Measurements from ENCODE around the gene C5AR2.
"Not testable (repeated sequence)": the region's sequence is repeated elsewhere in the genome, so short reads cannot be mapped to it uniquely, and the experiment has no call there.

Gene C5AR2

DNA sequence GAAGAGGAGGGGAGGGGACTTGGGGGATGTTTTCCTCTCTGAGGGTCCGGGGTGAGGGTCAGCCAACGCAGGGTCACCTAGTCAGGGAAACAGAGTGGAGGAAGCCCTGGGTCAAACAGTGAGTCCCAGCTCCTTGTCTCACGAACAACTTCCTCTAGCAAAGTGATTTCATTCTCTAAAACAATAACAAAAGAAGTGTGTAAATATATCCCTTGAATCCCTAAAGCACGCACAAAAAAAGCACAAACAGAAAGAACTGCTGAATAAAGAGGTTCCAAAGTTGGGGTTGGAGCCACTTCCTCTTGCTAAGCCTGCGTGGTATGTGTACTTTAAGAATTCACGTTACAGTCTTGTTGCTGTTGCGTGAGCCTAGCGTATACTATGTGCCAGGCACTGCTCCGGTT lies 1.5 kb upstream of the C5AR2 start:
- no peaks in the 10 kb centered on the region for H3K9me3 ChIP-seq (ENCODE audit: control insufficient read depth, low read length)
- no peaks in the 10 kb centered on the region for H3K36me3 ChIP-seq (ENCODE audit: control insufficient read depth, insufficient read depth, low read length)
- peak overlapping the region; percentile 17 for H3K9ac ChIP-seq (ENCODE audit: low read length)
- H3K27me3 ChIP-seq (ENCODE audit: control insufficient read depth, insufficient read depth, low read length): peaks cover 3% of the 10 kb centered on the region
- no peak overlapping the region for H3K4me3 ChIP-seq (ENCODE audit: low read length)
- no peaks in the 10 kb centered on the region for H3K4me1 ChIP-seq (ENCODE audit: control insufficient read depth, insufficient read depth, low read length)

DNA sequence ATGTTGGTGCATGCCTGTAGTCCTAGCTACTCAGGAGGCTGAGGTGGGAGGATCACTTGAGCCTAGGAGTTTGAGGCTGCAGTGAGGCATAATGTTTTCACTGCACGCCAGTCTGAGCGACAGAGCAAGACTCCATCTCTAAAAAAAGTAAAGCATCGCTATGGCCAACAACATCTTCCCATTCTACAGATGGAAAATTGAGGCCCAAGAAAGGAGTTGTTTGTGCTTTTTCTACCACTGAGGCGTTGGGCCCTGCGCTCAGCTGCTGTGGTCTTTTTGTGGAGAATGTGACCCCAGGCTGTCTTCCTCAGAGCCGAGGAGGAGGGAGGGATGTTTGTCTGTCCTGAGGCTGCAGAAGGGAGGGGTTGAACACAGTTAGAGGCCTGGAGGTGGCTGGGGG lies 485 bp upstream of the C5AR2 start:
- Histone ChIP-seq H3K36me3 (ENCODE audit: control insufficient read depth, insufficient read depth, low read length) (no peaks in the 10 kb centered on the region), H3K27me3 (ENCODE audit: control insufficient read depth, insufficient read depth, low read length) (peaks cover 3% of the 10 kb centered on the region), H3K4me3 (ENCODE audit: low read length) (no peak overlapping the region), H3K9ac (ENCODE audit: low read length) (no peak overlapping the region), H3K4me1 (ENCODE audit: control insufficient read depth, insufficient read depth, low read length) (no peaks in the 10 kb centered on the region), H3K9me3 (ENCODE audit: control insufficient read depth, low read length) (no peaks in the 10 kb centered on the region)

DNA sequence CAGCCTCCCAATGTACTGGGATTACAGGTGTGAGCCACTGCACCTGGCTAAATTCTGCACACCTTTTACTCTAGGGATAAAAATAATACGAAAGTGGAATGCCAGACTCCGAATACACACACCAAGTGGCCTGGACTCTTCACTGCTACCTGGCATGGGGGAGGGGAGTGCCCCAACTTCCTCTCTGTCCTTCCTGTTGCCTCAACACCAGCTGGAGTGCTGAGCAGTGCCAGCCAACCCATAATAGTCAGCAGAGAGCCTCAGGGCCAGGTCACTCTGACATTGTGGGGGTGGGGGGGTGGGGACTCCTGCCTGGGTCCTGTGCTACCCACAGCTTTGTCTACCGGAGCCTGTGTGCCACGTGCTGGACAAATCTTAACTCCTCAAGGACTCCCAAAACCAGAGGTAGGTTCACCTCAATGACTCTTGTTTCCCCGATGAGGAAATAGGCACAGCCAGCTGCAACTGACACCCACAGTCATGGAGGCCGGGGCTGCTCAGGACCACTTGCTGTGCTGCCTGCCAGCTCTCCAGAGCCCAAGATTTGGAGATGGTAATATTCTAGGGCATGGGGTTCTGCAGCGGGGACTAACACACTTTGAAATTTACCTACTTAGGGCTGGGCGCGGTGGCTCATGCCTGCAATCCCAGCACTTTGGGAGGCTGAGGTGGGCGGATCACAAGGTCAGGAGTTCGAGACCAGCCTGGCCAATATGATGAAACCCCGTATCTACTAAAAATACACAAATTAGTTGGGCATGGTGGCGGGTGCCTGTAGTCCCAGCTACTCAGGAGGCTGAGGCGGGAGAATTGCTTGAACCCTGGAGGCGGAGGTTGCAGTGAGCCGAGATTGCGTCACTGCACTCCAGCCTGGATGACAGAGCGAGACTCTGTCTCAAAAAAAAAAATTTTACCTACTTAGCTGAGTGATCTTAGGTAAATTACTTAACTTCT lies 5.1 kb downstream of the C5AR2 start:
- H3K36me3 ChIP-seq (ENCODE audit: control insufficient read depth, insufficient read depth, low read length); H3K9me3 ChIP-seq (ENCODE audit: control insufficient read depth, low read length); H3K4me3 ChIP-seq (ENCODE audit: low read length); H3K4me1 ChIP-seq (ENCODE audit: control insufficient read depth, insufficient read depth, low read length); H3K27me3 ChIP-seq (ENCODE audit: control insufficient read depth, insufficient read depth, low read length); H3K9ac ChIP-seq (ENCODE audit: low read length): not testable (repeated sequence)

DNA sequence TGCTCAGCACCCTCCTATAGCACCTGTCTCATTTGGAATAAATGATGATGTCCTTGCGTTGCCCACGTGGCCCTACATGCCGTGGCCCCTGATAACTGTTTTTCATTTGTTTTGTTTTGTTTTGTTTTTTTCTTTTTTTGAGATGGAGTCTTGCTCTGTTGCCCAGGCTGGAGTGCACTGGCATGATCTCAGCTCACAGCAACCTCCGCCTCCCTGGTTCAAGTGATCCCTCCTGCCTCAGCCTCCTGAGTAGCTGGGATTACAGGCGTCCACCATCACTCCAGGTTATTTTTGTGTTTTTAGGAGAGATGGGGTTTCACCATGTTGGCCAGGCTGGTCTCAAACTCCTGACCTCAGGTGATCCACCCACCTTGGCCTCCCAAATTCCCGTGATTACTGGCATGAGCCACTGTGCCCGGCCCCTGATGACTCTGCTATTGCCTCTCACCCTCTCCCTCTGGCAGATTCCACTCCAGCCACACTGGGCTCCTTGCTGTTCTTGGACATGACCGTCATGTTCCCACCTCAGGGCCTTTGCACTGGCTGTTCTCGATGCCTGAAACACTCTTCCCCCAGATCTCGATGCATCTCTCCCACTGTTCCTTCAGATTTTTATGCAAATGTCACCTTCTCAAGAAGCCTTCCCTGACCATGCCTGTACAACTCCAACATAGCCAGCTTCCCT lies 7.4 kb downstream of the C5AR2 start:
- H3K9me3 ChIP-seq (ENCODE audit: control insufficient read depth, low read length): no peaks in the 10 kb centered on the region
- no peak overlapping the region for H3K9ac ChIP-seq (ENCODE audit: low read length)
- H3K4me3 ChIP-seq (ENCODE audit: low read length): no peak overlapping the region
- no peaks in the 10 kb centered on the region for H3K27me3 ChIP-seq (ENCODE audit: control insufficient read depth, insufficient read depth, low read length)
- no peaks in the 10 kb centered on the region for H3K36me3 ChIP-seq (ENCODE audit: control insufficient read depth, insufficient read depth, low read length)
- H3K4me1 ChIP-seq (ENCODE audit: control insufficient read depth, insufficient read depth, low read length): no peaks in the 10 kb centered on the region

DNA sequence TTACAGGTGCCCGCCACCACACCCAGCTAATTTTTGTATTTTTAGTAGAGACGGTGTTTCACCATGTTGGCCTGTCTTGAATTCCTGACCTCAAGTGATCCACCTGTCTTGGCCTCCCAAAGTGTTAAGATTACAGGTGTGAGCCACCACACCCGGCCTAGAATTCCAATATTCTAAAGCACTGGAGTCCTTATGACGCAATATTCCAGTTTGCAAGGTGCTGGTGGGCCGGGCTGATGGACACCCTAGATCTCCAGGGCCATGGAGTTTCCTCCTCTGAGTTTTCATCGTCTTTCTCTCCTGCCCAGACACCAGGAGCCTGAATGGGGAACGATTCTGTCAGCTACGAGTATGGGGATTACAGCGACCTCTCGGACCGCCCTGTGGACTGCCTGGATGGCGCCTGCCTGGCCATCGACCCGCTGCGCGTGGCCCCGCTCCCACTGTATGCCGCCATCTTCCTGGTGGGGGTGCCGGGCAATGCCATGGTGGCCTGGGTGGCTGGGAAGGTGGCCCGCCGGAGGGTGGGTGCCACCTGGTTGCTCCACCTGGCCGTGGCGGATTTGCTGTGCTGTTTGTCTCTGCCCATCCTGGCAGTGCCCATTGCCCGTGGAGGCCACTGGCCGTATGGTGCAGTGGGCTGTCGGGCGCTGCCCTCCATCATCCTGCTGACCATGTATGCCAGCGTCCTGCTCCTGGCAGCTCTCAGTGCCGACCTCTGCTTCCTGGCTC lies 8.7 kb downstream of the C5AR2 start:
- Histone ChIP-seq H3K4me1 (ENCODE audit: control insufficient read depth, insufficient read depth, low read length) (no peaks in the 10 kb centered on the region), H3K36me3 (ENCODE audit: control insufficient read depth, insufficient read depth, low read length) (no peaks in the 10 kb centered on the region), H3K4me3 (ENCODE audit: low read length) (no peak overlapping the region), H3K9ac (ENCODE audit: low read length) (no peak overlapping the region), H3K9me3 (ENCODE audit: control insufficient read depth, low read length) (no peaks in the 10 kb centered on the region), H3K27me3 (ENCODE audit: control insufficient read depth, insufficient read depth, low read length) (no peaks in the 10 kb centered on the region)

DNA sequence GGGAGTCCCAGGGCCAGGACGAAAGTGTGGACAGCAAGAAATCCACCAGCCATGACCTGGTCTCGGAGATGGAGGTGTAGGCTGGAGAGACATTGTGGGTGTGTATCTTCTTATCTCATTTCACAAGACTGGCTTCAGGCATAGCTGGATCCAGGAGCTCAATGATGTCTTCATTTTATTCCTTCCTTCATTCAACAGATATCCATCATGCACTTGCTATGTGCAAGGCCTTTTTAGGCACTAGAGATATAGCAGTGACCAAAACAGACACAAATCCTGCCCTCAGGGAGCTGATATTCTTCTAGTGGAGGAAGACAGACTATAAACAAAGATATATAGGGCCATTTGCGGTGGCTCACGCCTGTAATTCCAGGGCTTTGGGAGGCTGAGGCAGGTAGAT lies 9.8 kb downstream of the C5AR2 start:
- H3K27me3 ChIP-seq (ENCODE audit: control insufficient read depth, insufficient read depth, low read length): no peaks in the 10 kb centered on the region
- no peak overlapping the region for H3K9ac ChIP-seq (ENCODE audit: low read length)
- no peaks in the 10 kb centered on the region for H3K9me3 ChIP-seq (ENCODE audit: control insufficient read depth, low read length)
- no peak overlapping the region for H3K4me3 ChIP-seq (ENCODE audit: low read length)
- H3K36me3 ChIP-seq (ENCODE audit: control insufficient read depth, insufficient read depth, low read length): no peaks in the 10 kb centered on the region
- H3K4me1 ChIP-seq (ENCODE audit: control insufficient read depth, insufficient read depth, low read length): no peaks in the 10 kb centered on the region

DNA sequence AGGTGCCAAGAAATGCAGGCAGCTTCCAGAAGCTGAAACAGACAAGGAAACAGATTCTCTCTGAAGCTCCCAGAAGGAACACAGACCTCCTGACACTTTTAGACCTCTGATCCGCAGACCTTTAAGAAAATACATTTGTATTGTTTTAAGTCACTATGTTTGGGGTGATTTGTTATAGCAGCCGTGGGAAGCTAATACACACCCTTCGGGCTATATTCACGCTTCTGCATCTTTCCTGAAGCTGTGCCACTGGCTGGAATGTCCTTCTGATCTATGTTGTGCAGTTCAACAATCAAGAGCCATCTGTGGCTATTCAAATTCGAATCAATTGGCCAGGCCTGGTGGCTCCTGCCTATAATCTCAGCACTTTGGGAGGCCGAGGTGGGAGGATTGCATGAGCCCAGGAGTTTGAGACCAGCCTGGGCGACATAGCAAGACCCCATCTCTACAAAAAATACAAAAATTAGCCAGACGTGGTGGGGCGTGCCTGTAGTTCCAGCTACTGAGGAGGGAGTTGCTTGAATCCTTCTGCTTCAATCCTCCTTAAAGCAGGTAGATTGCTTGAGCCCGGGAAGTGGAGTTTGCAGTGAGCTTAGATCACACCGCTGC lies 11.3 kb downstream of the C5AR2 start:
- Histone ChIP-seq H3K4me1 (ENCODE audit: control insufficient read depth, insufficient read depth, low read length) (no peaks in the 10 kb centered on the region), H3K9ac (ENCODE audit: low read length) (no peak overlapping the region), H3K4me3 (ENCODE audit: low read length) (no peak overlapping the region), H3K9me3 (ENCODE audit: control insufficient read depth, low read length) (no peaks in the 10 kb centered on the region), H3K36me3 (ENCODE audit: control insufficient read depth, insufficient read depth, low read length) (no peaks in the 10 kb centered on the region), H3K27me3 (ENCODE audit: control insufficient read depth, insufficient read depth, low read length) (no peaks in the 10 kb centered on the region)

DNA sequence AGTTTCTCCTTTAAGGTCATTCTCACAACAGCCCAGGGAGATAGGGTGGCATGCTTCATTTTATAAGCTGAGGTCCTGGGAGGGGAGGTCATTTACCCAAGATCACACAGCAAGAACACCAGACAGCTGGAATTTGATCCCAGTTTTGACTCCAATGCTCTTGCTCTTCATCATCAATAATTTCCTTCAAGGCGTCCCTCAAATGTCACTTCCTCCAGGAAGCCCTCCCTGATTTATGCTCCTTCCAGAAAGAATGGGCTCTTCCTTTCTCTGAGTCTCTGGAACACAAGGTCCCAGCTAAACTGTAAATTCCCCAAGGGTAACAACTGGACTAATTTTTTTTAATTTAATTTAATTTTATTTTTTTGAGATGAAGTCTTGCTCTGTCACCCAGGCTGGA lies 12.4 kb downstream of the C5AR2 start:
- Histone ChIP-seq H3K9me3 (ENCODE audit: control insufficient read depth, low read length) (no peaks in the 10 kb centered on the region), H3K4me1 (ENCODE audit: control insufficient read depth, insufficient read depth, low read length) (no peaks in the 10 kb centered on the region), H3K9ac (ENCODE audit: low read length) (no peak overlapping the region), H3K36me3 (ENCODE audit: control insufficient read depth, insufficient read depth, low read length) (no peaks in the 10 kb centered on the region), H3K4me3 (ENCODE audit: low read length) (no peak overlapping the region), H3K27me3 (ENCODE audit: control insufficient read depth, insufficient read depth, low read length) (no peaks in the 10 kb centered on the region)

DNA sequence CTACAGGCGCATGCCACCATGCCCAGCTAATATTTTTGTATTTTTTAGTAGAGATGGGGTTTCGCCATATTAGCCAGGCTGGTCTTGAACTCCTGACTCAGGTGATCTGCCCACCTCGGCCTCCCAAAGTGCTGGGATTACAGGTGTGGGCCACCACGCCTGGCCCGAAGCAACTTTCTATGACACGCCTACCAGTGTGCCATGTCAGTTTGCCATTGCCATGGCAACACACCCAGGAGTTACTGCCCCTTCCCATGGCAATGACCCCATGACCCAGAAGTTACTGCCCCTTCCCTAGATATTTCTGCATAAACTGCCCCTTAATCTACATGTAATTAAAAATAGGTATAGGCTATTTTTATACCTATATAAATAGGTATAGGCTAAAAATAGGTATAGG lies 14.0 kb downstream of the C5AR2 start:
- H3K4me1 ChIP-seq (ENCODE audit: control insufficient read depth, insufficient read depth, low read length); H3K9ac ChIP-seq (ENCODE audit: low read length); H3K27me3 ChIP-seq (ENCODE audit: control insufficient read depth, insufficient read depth, low read length); H3K36me3 ChIP-seq (ENCODE audit: control insufficient read depth, insufficient read depth, low read length); H3K9me3 ChIP-seq (ENCODE audit: control insufficient read depth, low read length); H3K4me3 ChIP-seq (ENCODE audit: low read length): not testable (repeated sequence)

DNA sequence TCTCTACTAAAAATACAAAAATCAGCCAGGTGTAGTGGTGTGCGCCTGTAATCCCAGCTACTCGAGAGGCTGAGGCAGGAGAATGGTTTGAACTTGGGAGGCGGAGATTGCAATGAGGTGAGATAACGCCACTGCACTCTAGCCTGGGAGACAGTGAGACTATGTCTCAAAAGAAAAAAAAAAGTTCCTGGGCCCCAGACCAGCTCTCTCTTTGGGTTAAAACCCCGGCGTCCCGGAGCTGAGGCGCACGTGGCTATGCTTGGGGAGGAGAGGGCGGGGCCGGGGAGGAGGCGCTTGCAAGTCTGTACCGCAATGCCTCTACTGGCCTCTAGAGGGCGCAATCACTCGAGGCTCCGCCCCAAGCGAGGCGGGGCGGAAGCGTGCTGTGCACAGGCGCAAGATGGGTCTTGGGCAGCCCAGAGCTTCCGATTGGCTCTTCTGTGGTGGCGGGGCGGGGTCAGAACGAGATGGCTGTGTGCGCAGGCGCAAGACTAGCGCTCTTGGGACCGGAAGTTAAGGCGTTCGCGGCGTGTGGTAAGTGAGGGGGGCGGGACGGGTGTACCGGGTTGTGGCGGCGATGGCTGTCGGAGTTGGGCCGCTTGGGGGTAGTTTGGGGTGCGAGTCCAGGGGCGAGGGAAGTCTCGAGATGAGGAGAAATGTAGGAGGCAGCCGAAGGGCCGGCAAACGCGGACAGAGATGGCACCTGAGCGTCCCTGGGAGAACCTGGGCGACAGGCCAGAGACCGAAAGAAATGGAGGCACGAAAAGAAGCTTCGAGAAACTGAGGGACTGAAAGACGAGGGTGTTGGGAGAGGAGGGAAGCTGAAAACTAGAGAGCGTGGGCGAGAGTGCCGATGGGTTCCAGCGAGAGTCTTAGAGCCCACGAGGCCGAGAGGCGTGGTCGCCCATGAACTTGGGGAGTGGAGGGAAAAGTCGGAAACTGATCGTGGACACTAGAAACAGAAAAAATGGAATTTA lies 17.1 kb downstream of the C5AR2 start, which contains the start of gene DHX34:
DHX34 (plus strand) TSS at position 497 of the 977 bp plus-strand sequence. CDS start 3,716 bp downstream, outside the sequence.
- Histone ChIP-seq H3K27me3 (ENCODE audit: control insufficient read depth, insufficient read depth, low read length) (no peaks in the 10 kb centered on the region), H3K9me3 (ENCODE audit: control insufficient read depth, low read length) (no peaks in the 10 kb centered on the region), H3K4me1 (ENCODE audit: control insufficient read depth, insufficient read depth, low read length) (peaks cover 5% of the 10 kb centered on the region), H3K36me3 (ENCODE audit: control insufficient read depth, insufficient read depth, low read length) (no peaks in the 10 kb centered on the region), H3K9ac (ENCODE audit: low read length) (peak within 1 kb of the TSS; percentile 89), H3K4me3 (ENCODE audit: low read length) (peak within 1 kb of the TSS; percentile 89)

DNA sequence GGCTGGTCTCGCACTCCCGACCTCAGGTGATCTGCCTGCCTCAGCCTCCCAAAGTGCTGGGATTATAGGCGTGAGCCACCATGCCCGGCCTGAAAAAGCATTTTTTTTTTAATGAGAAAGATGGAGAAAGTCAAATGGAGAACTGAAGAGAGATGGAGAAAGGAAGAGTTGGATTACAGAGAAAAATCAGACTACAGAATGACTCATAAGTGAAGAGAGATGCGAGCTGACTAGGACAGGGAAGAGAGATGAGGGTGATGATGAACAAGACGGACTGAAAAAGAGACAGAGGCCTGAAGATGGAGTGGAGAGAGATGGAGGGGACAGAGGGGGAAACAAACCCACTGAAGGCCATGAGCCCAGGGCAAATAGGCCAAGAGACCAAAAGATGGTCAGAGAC lies 18.7 kb downstream of the C5AR2 start:
- Histone ChIP-seq H3K4me1 (ENCODE audit: control insufficient read depth, insufficient read depth, low read length) (peaks cover 5% of the 10 kb centered on the region), H3K9ac (ENCODE audit: low read length) (no peak overlapping the region), H3K27me3 (ENCODE audit: control insufficient read depth, insufficient read depth, low read length) (no peaks in the 10 kb centered on the region), H3K9me3 (ENCODE audit: control insufficient read depth, low read length) (no peaks in the 10 kb centered on the region), H3K4me3 (ENCODE audit: low read length) (no peak overlapping the region), H3K36me3 (ENCODE audit: control insufficient read depth, insufficient read depth, low read length) (no peaks in the 10 kb centered on the region)
